HEK293 (cell line): ENCODE measurements around the gene NHS.

Source experiments
- CTCF ChIA-PET: fragments of 350-600 bp; formaldehyde crosslinking; extraction: SDS; loops from one replicate; lab custom pipeline; 2021; ENCODE audit warnings: antibody characterized with exemption; lab: Yijun Ruan, JAX
- POLR2A ChIA-PET: fragments of 300-600 bp; formaldehyde crosslinking; extraction: SDS; loops from one replicate; lab custom pipeline; 2020; ENCODE audit warnings: antibody characterized with exemption, inconsistent platforms; lab: Yijun Ruan, JAX
- H3K27ac ChIP-seq: fragments of 200-500 bp; sonication (Bioruptor generic); 2 replicates; pipeline ENCODE4 v1.5.1; 2014; ENCODE audit warnings: low read depth, low read length, control low read depth, inconsistent platforms; ENCODE audit errors: extremely low read depth
- H3K36me3 ChIP-seq, 2 experiments: fragments of 200-500 bp in 1 of 2; sonication (Bioruptor generic) in 1 of 2; 1 replicate in 1 of 2; 2 replicates in 1 of 2; pipeline ENCODE4 v1.5.1; 2014 to 2017; ENCODE audit warnings: inconsistent platforms in 2 of 2, low read length in 2 of 2; ENCODE audit not compliant: control insufficient read depth in 2 of 2, insufficient read depth in 1 of 2
- H3K4me1 ChIP-seq: fragments of 200-500 bp; sonication (Bioruptor generic); 2 replicates; pipeline ENCODE4 v1.5.1; 2014; ENCODE audit warnings: mild to moderate bottlenecking, low read length, inconsistent platforms; ENCODE audit not compliant: control insufficient read depth, insufficient read depth
- H3K4me3 ChIP-seq: 2 replicates; pipeline ENCODE4 v1.5.1; 2011; ENCODE audit warnings: low read depth, mild to moderate bottlenecking, control low read depth, low read length, moderate library complexity
- H3K9me3 ChIP-seq: fragments of 200-500 bp; sonication (Bioruptor generic); 2 replicates; pipeline ENCODE4 v1.5.1; 2014; ENCODE audit warnings: low read depth, low read length, inconsistent platforms; ENCODE audit not compliant: control insufficient read depth, insufficient read depth
- GLI2 ChIP-seq: fragments of 450-650 bp; formaldehyde crosslinking; IDR thresholded peaks from 2 replicates; pipeline ENCODE4; 2017; ENCODE audit warnings: missing biosample characterization, missing genetic modification characterization, low read depth, borderline replicate concordance
- ZBTB17 ChIP-seq: fragments of 450-650 bp; formaldehyde crosslinking; IDR thresholded peaks from 2 replicates; pipeline ENCODE4 v1.5.1; 2016; ENCODE audit warnings: missing biosample characterization, missing genetic modification characterization
- ZBTB8A ChIP-seq: fragments of 450-650 bp; formaldehyde crosslinking; IDR thresholded peaks from 2 replicates; pipeline ENCODE4 v1.5.1; 2016; ENCODE audit warnings: missing biosample characterization, missing genetic modification characterization
- ZNF266 ChIP-seq: fragments of 450-650 bp; formaldehyde crosslinking; IDR thresholded peaks from 2 replicates; pipeline ENCODE4 v1.5.1; 2016; ENCODE audit warnings: missing biosample characterization, missing genetic modification characterization, low read depth
- ZNF501 ChIP-seq: fragments of 450-650 bp; formaldehyde crosslinking; IDR thresholded peaks from 2 replicates; pipeline ENCODE4 v1.5.1; 2016; ENCODE audit warnings: missing biosample characterization, missing genetic modification characterization
- ZNF561 ChIP-seq: fragments of 450-650 bp; IDR thresholded peaks from 2 replicates; pipeline ENCODE4 v1.5.1; 2018; ENCODE audit warnings: missing biosample characterization, missing genetic modification characterization, borderline replicate concordance
- ZNF629 ChIP-seq: fragments of 450-650 bp; formaldehyde crosslinking; IDR thresholded peaks from 2 replicates; pipeline ENCODE4 v1.5.1; 2017; ENCODE audit warnings: missing biosample characterization, missing genetic modification characterization
- TF ChIP-seq, protein P1 (sequence below): fragments of 450-650 bp; formaldehyde crosslinking; IDR thresholded peaks from 2 replicates; pipeline ENCODE4 v1.5.1; 2017; ENCODE audit warnings: missing biosample characterization, missing genetic modification characterization
- TF ChIP-seq, protein P2 (sequence below): fragments of 450-650 bp; formaldehyde crosslinking; IDR thresholded peaks from 2 replicates; pipeline ENCODE4 v1.5.1; 2016; ENCODE audit warnings: missing biosample characterization, missing genetic modification characterization, borderline replicate concordance
- TF ChIP-seq, protein P3 (sequence below): fragments of 450-650 bp; formaldehyde crosslinking; IDR thresholded peaks from 2 replicates; pipeline ENCODE4 v1.5.1; 2016; ENCODE audit warnings: missing biosample characterization, missing genetic modification characterization
- TF ChIP-seq, protein P4 (sequence below): fragments of 450-650 bp; formaldehyde crosslinking; conservative IDR thresholded peaks from 2 replicates; pipeline ENCODE4 v1.5.1; 2016; ENCODE audit warnings: low read depth, missing biosample characterization, missing genetic modification characterization
- TF ChIP-seq, protein P5 (sequence below): fragments of 450-650 bp; formaldehyde crosslinking; IDR thresholded peaks from 2 replicates; pipeline ENCODE4 v1.5.1; 2016; ENCODE audit warnings: missing biosample characterization, missing genetic modification characterization, low read depth

The NHS gene

DNA sequence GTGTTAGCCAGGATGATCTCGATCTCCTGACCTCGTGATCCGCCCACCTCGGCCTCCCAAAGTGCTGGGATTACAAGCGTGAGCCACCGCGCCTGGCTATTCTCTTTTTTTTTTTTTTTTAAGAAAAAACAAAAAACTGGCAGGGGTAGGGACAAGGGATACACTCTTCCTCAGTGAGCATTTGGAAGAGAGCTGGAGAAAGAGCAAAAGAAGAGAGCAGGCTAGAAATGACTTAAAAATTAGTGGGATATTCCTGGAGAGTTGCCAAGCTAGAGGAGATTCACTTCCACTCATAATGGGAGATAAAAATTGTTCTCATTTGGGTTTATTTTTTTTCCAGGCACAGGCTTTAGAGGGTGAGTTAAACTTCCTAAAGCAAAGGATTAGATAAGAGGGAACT, 222.3 kb downstream of the NHS start:
- CTCF ChIA-PET, result interaction anchor here (0.7 to 0.9 kb wide), 3 partner anchors 64 to 346 kb away, joined by 3 to 5 read pairs (median 4); no protein-coding TSS in a partner anchor
- Histone ChIP-seq H3K27ac (no peak overlapping the region), H3K4me3 (no peak overlapping the region), H3K36me3 (no peaks in the 10 kb centered on the region), H3K9me3 (no peaks in the 10 kb centered on the region), H3K4me1 (peaks cover 5% of the 10 kb centered on the region; the same call in 1 of the 2 replicates)
- TF ChIP-seq, protein P1, sequence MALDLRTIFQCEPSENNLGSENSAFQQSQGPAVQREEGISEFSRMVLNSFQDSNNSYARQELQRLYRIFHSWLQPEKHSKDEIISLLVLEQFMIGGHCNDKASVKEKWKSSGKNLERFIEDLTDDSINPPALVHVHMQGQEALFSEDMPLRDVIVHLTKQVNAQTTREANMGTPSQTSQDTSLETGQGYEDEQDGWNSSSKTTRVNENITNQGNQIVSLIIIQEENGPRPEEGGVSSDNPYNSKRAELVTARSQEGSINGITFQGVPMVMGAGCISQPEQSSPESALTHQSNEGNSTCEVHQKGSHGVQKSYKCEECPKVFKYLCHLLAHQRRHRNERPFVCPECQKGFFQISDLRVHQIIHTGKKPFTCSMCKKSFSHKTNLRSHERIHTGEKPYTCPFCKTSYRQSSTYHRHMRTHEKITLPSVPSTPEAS (tag by site-specific recombination), result no peak
- TF ChIP-seq, protein P2, sequence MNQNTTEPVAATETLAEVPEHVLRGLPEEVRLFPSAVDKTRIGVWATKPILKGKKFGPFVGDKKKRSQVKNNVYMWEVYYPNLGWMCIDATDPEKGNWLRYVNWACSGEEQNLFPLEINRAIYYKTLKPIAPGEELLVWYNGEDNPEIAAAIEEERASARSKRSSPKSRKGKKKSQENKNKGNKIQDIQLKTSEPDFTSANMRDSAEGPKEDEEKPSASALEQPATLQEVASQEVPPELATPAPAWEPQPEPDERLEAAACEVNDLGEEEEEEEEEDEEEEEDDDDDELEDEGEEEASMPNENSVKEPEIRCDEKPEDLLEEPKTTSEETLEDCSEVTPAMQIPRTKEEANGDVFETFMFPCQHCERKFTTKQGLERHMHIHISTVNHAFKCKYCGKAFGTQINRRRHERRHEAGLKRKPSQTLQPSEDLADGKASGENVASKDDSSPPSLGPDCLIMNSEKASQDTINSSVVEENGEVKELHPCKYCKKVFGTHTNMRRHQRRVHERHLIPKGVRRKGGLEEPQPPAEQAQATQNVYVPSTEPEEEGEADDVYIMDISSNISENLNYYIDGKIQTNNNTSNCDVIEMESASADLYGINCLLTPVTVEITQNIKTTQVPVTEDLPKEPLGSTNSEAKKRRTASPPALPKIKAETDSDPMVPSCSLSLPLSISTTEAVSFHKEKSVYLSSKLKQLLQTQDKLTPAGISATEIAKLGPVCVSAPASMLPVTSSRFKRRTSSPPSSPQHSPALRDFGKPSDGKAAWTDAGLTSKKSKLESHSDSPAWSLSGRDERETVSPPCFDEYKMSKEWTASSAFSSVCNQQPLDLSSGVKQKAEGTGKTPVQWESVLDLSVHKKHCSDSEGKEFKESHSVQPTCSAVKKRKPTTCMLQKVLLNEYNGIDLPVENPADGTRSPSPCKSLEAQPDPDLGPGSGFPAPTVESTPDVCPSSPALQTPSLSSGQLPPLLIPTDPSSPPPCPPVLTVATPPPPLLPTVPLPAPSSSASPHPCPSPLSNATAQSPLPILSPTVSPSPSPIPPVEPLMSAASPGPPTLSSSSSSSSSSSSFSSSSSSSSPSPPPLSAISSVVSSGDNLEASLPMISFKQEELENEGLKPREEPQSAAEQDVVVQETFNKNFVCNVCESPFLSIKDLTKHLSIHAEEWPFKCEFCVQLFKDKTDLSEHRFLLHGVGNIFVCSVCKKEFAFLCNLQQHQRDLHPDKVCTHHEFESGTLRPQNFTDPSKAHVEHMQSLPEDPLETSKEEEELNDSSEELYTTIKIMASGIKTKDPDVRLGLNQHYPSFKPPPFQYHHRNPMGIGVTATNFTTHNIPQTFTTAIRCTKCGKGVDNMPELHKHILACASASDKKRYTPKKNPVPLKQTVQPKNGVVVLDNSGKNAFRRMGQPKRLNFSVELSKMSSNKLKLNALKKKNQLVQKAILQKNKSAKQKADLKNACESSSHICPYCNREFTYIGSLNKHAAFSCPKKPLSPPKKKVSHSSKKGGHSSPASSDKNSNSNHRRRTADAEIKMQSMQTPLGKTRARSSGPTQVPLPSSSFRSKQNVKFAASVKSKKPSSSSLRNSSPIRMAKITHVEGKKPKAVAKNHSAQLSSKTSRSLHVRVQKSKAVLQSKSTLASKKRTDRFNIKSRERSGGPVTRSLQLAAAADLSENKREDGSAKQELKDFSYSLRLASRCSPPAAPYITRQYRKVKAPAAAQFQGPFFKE (tag by site-specific recombination), result no peak
- POLR2A ChIA-PET, result no interaction called here

DNA sequence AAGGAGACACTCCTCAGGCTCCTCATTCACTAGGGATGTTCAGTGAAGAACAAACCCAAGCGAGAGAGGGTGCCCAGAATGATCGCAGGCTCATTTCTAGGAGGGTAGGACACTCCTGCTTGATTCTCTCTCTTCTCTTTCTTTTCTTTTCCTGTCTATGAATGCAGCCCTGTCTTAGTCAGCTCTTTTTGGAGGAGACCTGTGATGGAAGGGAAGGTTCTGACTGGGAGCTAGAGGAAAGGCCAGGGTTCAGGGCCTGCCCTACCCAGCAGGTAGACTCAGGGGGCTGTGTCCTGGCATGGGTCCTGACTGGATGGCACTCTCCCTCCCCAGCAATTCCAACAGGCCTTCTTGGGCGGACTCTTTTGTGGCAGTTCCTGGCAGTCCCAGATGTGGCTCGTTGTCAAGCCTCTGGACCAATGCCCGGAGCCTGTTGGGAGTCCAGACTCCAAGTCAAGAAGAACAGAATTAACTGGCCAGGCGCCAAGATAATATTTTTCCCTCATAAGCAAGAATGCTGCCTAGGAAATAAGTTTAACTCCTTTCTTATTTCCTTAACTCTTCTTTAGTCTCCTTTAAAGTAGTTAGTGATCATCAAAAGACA, 222.9 kb downstream of the NHS start:
- no peak overlapping the region for H3K27ac ChIP-seq
- TF ChIP-seq ZBTB17 (tag by site-specific recombination) (no peak), ZBTB8A (tag by site-specific recombination) (no peak)
- H3K9me3 ChIP-seq, result no peaks in the 10 kb centered on the region
- CTCF ChIA-PET, result interaction anchor here (0.7 kb wide), 1 partner anchor 347 kb away, joined by 3 read pairs; no protein-coding TSS in a partner anchor
- no peak overlapping the region for H3K4me3 ChIP-seq
- peaks cover 6% of the 10 kb centered on the region; the same call in 1 of the 2 replicates for H3K4me1 ChIP-seq
- no peaks in the 10 kb centered on the region for H3K36me3 ChIP-seq
- POLR2A ChIA-PET, result no interaction called here

DNA sequence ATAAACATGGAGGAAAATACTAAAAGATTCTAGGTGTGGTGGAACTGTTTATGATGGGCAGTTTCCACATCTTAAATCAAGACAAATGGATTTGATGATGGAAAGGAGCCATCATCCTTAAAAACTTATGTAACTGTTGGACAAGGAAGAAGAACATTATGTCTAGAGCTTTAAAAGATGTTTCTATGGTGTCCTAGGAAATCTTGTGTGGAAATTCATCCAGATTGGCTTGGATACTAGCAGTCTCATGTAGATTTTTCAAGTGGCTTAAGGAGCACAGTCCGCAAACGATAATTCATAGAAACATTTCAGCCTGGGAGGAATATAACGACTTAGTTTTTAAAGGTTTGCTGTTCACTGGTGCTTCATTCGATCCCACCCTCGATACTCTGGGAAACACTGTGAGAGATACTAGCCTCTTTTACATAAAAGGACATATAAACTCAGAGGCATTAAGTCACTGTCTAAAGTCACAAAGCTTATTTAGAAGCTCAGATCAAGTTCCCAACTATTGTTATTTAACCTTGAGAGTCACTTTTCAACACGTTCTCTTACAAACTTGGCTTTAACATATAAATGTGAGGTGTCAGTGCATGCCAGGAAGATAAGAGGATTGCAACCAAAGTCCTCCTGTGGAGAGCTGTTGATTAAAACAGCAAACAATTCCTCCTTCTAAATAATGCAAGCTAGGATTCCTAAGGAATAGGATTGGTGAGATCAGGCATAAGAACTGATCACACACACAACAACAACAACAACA, 226.6 kb downstream of the NHS start:
- ChIA-PET CTCF (interaction anchor here (0.7 to 1.4 kb wide), 4 partner anchors 9 to 360 kb away, joined by 3 to 6 read pairs (median 3); no protein-coding TSS in a partner anchor), POLR2A (no interaction called here)
- no peak for TF ChIP-seq ZNF629
- TF ChIP-seq ZNF266 (tag by site-specific recombination), result no peak
- TF ChIP-seq, protein P3, sequence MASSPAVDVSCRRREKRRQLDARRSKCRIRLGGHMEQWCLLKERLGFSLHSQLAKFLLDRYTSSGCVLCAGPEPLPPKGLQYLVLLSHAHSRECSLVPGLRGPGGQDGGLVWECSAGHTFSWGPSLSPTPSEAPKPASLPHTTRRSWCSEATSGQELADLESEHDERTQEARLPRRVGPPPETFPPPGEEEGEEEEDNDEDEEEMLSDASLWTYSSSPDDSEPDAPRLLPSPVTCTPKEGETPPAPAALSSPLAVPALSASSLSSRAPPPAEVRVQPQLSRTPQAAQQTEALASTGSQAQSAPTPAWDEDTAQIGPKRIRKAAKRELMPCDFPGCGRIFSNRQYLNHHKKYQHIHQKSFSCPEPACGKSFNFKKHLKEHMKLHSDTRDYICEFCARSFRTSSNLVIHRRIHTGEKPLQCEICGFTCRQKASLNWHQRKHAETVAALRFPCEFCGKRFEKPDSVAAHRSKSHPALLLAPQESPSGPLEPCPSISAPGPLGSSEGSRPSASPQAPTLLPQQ, result no peak
- TF ChIP-seq, protein P4, sequence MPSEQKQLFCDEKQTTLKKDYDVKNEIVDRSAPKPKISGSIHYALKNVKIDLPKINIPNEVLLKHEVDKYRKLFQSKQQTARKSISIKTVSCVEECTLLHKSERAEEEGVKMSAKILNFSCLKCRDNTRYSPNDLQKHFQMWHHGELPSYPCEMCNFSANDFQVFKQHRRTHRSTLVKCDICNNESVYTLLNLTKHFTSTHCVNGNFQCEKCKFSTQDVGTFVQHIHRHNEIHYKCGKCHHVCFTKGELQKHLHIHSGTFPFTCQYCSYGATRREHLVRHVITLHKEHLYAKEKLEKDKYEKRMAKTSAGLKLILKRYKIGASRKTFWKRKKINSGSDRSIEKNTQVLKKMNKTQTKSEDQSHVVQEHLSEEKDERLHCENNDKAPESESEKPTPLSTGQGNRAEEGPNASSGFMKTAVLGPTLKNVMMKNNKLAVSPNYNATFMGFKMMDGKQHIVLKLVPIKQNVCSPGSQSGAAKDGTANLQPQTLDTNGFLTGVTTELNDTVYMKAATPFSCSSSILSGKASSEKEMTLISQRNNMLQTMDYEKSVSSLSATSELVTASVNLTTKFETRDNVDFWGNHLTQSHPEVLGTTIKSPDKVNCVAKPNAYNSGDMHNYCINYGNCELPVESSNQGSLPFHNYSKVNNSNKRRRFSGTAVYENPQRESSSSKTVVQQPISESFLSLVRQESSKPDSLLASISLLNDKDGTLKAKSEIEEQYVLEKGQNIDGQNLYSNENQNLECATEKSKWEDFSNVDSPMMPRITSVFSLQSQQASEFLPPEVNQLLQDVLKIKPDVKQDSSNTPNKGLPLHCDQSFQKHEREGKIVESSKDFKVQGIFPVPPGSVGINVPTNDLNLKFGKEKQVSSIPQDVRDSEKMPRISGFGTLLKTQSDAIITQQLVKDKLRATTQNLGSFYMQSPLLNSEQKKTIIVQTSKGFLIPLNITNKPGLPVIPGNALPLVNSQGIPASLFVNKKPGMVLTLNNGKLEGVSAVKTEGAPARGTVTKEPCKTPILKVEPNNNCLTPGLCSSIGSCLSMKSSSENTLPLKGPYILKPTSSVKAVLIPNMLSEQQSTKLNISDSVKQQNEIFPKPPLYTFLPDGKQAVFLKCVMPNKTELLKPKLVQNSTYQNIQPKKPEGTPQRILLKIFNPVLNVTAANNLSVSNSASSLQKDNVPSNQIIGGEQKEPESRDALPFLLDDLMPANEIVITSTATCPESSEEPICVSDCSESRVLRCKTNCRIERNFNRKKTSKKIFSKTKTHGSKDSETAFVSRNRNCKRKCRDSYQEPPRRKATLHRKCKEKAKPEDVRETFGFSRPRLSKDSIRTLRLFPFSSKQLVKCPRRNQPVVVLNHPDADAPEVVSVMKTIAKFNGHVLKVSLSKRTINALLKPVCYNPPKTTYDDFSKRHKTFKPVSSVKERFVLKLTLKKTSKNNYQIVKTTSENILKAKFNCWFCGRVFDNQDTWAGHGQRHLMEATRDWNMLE (tag by site-specific recombination), result no peak
- TF ChIP-seq, protein P5, sequence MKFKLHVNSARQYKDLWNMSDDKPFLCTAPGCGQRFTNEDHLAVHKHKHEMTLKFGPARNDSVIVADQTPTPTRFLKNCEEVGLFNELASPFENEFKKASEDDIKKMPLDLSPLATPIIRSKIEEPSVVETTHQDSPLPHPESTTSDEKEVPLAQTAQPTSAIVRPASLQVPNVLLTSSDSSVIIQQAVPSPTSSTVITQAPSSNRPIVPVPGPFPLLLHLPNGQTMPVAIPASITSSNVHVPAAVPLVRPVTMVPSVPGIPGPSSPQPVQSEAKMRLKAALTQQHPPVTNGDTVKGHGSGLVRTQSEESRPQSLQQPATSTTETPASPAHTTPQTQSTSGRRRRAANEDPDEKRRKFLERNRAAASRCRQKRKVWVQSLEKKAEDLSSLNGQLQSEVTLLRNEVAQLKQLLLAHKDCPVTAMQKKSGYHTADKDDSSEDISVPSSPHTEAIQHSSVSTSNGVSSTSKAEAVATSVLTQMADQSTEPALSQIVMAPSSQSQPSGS (tag by site-specific recombination), result no peak
- TF ChIP-seq ZNF501, result no peak
- TF ChIP-seq GLI2 (tag by site-specific recombination), result no peak
- TF ChIP-seq ZNF561 (tag by site-specific recombination), result no peak

More for the DNA sequence above, 226.6 kb downstream of the NHS start:
- H3K27ac ChIP-seq, result no peak overlapping the region
- peaks cover 4% of the 10 kb centered on the region; the same call in 1 of the 2 replicates for H3K4me1 ChIP-seq
- H3K36me3 ChIP-seq, result no peaks in the 10 kb centered on the region
- H3K9me3 ChIP-seq, result no peaks in the 10 kb centered on the region
- H3K4me3 ChIP-seq, result no peak overlapping the region
